HS-5 (cell line): ENCODE measurements around the gene ACTL8.

Experiments used
- DNase-seq: peaks from one replicate; pipeline ENCODE4 v3.0.0-alpha.2; 2012; ENCODE audit warnings: low read depth

Gene ACTL8

GRCh38 chr1:17772615-17773212 is 17.6 kb downstream of the ACTL8 start:
- DNase-seq, result no peak

DNA sequence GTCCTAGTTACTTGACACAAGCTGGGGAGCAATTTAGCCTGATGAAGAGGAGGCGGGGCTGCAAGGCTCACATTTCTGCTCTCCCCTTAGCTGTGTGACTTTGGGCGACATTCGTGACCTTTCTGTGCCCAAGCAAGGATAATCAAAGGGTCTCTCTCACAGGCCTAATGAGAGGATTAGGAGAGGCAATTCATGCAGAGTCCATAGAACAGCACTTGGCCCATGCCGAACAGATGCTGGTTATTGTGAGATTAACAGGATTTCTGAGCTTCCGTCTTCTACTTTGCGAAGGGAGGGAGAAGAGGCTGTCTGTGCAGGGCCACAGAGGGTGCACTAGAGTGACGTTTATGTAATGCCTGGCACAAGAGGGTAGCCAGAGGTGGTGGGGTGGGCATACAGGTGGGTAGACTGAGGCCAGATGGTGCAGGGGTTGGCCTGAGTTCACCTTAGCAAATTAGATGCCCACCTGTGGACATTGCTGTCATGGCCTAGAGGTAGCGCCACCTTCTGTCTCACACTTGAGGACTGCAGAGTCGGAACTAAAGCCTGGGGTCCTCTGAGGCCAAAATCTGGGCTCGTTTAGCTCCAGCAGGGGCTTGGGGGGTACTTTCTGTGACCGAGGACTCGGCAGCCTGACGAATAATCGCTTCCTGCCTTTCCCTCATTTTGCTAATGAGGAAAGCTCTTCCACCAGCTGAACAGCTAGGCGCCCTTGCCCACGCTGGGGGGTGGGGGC is 18.6 kb downstream of the ACTL8 start:
- no peak for DNase-seq

DNA sequence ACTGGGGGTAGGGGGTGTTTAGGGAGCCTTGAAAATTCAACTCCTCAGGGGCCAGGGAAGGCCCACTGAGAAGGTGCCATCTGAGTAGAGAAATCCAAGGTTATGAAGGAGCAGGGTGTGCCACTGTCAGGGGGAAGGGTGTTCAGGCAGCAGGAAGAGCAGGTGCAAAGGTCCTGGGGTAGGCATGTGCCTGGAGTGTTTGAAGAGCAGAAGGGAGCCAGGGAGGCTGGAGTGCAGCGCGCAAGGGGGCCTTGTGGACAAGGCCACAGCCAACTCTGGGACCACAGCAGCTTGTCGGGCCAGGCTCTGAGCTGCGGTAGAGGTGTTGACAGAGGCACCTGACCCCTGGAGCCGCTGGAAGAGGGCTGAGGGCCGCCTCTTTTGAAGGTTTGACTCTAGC is 19.3 kb downstream of the ACTL8 start:
- no peak for DNase-seq

GRCh38 chr1:17775796-17776195 is 20.7 kb downstream of the ACTL8 start:
- no peak for DNase-seq

GRCh38 chr1:17776426-17776825 is 21.3 kb downstream of the ACTL8 start:
- no peak for DNase-seq

DNA sequence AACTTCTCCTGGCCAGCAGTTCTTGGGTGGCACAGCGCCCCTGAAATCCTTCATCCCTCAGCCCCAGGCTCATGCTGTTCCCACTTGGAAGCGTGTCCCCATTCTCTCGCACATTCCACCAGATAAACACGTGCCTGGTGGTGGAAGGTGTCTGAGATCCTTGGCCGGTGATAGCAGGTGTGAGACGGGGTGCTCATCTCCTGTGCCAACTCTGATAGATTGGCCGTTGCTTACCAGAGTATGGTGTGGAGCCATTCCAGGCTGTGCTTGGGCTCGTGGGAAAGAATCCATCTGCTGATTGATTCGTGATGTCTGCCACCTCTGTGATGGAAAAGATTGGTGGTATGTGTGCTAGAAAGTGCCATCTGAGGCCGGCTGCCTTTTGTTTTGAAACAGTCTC is 22.2 kb downstream of the ACTL8 start:
- no peak for DNase-seq

GRCh38 chr1:17777818-17778217 is 22.7 kb downstream of the ACTL8 start:
- no peak for DNase-seq

GRCh38 chr1:17780916-17781315 is 25.8 kb downstream of the ACTL8 start:
- DNase-seq, result no peak

DNA sequence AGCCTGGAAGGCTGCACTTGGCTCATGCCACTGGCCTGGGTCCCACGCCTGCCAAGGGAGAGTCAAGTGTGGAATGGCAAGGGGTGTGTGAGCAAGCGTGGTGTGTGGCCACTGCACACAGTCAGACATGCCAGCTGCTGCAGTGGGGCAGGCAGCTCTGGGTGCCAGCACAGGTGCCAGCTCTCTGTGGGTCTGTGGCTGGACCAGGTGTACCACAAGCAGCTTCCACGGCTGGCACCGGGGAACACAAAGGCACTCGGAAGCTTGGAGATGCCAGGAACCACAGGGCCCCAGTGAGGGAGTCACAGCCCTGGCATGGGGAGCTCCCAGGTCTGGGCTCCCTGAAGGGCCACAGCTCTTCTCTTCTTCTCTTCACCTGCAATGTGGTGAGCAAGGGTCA is 34.8 kb downstream of the ACTL8 start:
- DNase-seq, result no peak

GRCh38 chr1:17790383-17791054 is 35.4 kb downstream of the ACTL8 start:
- DNase-seq, result no peak

DNA sequence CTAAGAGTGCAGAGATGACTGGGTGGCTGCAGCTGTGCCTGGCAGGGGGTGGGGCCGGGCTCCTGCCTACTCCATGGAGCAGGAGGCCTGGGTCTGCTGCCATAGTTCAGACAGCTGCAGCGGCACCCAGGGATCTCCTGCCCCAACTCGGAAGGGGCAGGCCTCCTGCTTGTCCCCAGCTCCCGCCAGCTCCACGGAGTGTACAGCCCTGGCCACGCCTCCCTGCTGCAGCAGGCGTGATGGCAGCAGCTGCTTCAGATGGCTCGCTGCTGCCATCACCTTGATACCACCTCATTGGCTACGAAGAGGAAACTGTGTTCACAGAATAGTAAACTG is 35.9 kb downstream of the ACTL8 start:
- no peak for DNase-seq

DNA sequence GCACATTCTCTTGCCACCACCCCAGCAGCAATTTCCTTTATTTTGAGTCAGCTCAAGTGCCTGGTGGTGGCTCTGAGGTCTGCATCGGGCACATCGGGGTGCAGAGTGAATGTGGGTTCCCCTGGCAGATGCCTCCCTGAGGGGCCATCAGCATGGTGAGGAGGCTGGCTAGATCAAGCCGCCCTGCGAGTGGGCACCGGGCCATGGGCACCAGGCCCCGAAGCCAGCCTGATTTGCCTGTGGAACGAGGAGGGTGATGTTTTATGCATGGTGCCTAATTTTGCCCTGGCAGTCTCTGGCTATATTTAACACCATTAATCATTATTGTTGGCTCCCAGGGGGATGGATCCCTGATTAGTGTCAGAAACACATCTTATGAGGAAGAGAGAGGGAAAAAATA is 36.3 kb downstream of the ACTL8 start:
- DNase-seq, result no peak

- no peak for DNase-seq
These were observed 37.3 kb downstream of the ACTL8 start for GRCh38 chr1:17792421-17792820.

- DNase-seq, result no peak
These were observed 40.1 kb downstream of the ACTL8 start for GRCh38 chr1:17795081-17795809.

DNA sequence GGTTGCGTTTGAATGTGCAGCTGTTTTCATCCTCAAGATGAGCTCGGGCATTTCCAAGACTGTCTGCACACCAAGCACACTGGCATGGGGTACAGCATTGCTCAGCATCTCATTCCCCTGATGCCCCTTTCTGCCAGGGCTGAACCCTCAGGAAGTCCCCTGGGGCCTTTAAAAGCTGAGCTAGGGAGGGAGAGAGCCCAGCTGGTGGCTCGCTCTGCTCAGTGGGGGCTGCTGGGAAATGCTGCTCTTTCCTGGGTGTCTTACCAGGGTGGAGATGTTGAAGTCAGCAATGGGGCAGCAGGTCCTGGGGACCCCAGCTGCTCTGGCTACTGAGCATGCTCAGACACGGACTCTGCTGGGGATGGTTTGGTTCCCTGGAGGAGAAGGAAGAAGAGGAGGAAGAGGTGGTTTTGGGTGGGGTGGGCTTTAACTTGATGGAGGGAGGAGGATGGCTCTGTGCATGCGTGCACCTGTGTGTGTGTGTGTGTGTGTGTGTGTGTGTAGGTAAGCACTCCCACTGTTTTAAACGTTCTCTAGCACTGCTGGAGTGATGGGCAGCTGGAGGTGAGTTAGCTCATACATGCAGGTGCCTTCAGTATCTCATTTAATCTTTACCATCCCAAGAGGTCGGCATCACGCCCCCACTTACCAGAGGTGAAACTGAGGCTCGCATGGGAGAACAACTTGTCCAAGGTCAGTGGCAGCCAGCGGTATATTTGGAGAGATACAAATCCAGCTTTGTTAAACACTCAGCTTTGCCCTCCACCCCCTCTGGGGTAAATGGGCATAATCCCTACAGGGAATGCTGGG is 40.9 kb downstream of the ACTL8 start:
- DNase-seq, result no peak

DNA sequence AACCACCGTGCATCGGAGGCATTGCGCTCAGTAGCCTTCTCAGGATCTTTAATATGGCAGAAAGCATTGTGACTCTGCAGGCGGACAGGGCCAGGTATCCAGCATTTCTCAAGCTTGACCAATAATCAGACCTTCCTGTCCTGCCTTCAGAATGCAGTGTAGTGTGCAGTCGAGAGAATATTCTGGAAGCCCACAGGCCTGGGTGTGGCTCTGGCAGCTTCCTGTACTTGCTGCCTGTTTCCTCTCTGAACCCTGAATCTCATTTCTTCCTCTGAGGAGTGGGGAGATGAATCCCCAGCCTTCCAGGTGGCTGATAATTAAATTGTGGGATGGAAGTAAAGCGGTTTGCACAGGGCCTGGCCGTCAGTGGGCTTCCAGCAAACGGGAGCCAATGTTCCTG is 42.3 kb downstream of the ACTL8 start:
- DNase-seq, result no peak

DNA sequence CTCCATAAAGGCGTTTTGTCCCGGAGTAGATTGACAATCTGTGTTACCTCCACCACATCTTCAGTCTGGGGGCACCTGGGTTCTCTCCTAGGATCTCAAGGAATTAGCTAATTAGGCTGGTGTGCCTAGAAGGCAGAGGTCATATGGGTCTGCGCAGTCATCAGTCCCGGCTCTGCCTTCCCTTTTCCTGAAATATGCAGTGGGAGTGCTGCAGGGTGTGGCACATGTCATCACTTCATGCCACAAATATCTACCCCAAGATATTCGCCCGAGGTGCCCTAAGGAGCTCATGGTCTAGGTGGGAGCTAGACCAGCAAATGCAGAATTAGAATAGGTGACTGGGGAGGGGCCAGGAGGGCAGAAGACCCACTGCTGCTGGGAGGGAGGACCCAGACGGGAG is 42.9 kb downstream of the ACTL8 start:
- no peak for DNase-seq

DNA sequence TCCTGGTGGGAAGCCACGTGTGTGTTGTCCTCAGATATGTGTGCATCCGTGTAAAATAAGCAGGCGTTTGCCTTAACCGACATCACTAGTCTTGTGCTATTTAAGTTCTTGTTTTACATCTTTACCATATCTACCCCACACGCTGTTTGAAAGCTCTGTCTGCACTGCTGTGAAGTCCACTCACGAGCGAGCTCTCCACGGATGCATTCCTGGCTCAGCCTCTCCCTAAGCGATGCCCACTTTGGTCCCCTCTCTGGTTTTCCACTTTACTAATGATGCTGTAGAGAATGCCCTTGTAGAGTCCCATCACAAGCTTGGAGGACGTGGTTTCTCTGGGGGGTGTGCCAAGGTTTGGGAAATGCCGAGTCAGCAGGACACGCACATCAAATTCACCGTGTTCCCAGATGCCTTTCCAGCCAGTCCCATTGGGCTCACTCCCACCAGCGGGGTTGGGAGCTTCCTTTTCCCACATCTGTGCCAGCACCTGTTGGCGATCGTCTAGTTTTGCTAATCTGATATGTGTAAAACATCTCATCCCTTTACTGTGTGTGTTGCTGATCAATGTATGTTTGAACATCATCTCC is 43.8 kb downstream of the ACTL8 start:
- DNase-seq, result no peak

GRCh38 chr1:17799642-17800041 is 44.5 kb downstream of the ACTL8 start:
- no peak for DNase-seq

DNA sequence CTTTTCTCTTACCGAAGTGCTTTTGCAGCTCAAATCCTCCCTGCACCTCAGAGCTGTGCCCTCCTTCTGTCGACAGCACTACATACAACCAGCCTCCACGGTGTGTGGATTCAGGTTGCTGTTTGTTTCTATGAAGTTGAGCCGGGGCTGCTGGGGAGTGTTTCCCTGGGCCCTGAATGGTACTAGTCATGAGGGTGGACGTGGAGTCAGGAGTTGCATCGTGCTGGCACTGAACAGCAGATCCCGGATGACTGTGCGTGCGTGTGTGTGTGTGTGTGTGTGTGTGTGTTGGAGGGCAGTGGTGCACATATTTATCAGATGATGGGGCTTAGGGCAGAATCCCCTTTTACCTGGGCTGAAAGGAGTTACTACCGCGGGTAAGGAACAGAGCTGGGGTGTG is 47.0 kb downstream of the ACTL8 start:
- peak; percentile 11 for DNase-seq

- DNase-seq, result no peak
These were observed 47.8 kb downstream of the ACTL8 start for GRCh38 chr1:17802945-17803344.
